HTERT RPE-1 (cell line): ENCODE measurements around the gene MAGI1.

Experiments used
- in situ Hi-C: fragments of 300-500 bp; cut with MboI; formaldehyde crosslinking; loops from 4 replicates; pipeline ENCODE4 v1.14.3; 2020; ENCODE audit warnings: low sequenced_read_pairs

The MAGI1 gene

GRCh38 chr3:65777050-65777449 lies 261.7 kb downstream of the MAGI1 start:
- in situ Hi-C loops = no loop called here

- in situ Hi-C loops = no loop called here
Measured at GRCh38 chr3:65776494-65776893, 262.2 kb downstream of the MAGI1 start.

GRCh38 chr3:65776081-65776480 lies 262.6 kb downstream of the MAGI1 start:
- in situ Hi-C loops = no loop called here

- in situ Hi-C loops = no loop called here
Measured at GRCh38 chr3:65772758-65773157, 266.0 kb downstream of the MAGI1 start.

GRCh38 chr3:65767551-65767950 lies 271.2 kb downstream of the MAGI1 start:
- in situ Hi-C loops = no loop called here

GRCh38 chr3:65762235-65762580 lies 276.5 kb downstream of the MAGI1 start:
- in situ Hi-C loops = no loop called here

- in situ Hi-C loops = no loop called here
Measured at GRCh38 chr3:65761446-65762234, 277.1 kb downstream of the MAGI1 start.

- in situ Hi-C loops = no loop called here
Measured at GRCh38 chr3:65758876-65759598, 279.7 kb downstream of the MAGI1 start.

- in situ Hi-C loops = no loop called here
Measured at GRCh38 chr3:65758438-65758837, 280.3 kb downstream of the MAGI1 start.

- in situ Hi-C loops = no loop called here
Measured at GRCh38 chr3:65752636-65753035, 286.1 kb downstream of the MAGI1 start.

GRCh38 chr3:65751123-65751700 lies 287.5 kb downstream of the MAGI1 start:
- in situ Hi-C loops = no loop called here

- in situ Hi-C loops = no loop called here
Measured at GRCh38 chr3:65749066-65749465, 289.7 kb downstream of the MAGI1 start.

GRCh38 chr3:65748326-65748725 lies 290.4 kb downstream of the MAGI1 start:
- in situ Hi-C loops = no loop called here

- in situ Hi-C loops = no loop called here
Measured at GRCh38 chr3:65746848-65747247, 291.9 kb downstream of the MAGI1 start.

- in situ Hi-C loops = no loop called here
Measured at GRCh38 chr3:65745306-65745705, 293.4 kb downstream of the MAGI1 start.

- in situ Hi-C loops = no loop called here
Measured at GRCh38 chr3:65742914-65743313, 295.8 kb downstream of the MAGI1 start.

- in situ Hi-C loops = no loop called here
Measured at GRCh38 chr3:65741540-65741939, 297.2 kb downstream of the MAGI1 start.

- in situ Hi-C loops = no loop called here
Measured at GRCh38 chr3:65739901-65740541, 298.7 kb downstream of the MAGI1 start.

GRCh38 chr3:65734792-65735191 lies 303.9 kb downstream of the MAGI1 start:
- in situ Hi-C loops = no loop called here

- in situ Hi-C loops = no loop called here
Measured at GRCh38 chr3:65734382-65734781, 304.3 kb downstream of the MAGI1 start.

- in situ Hi-C loops = no loop called here
Measured at GRCh38 chr3:65733459-65733858, 305.3 kb downstream of the MAGI1 start.
